CD4-positive, alpha-beta T cell (primary cell): ENCODE data around the gene PTGES2. TPM values are rescaled to one million over a fixed set of nuclear protein-coding genes. Genes with fewer than 3 reads are reported as not detected.

Source experiments
- ATAC-seq: fragments of 200-7000 bp; cut with Tn5 transposase; one replicate; pipeline ENCODE4 v1.10.0; 2022; ENCODE audit warnings: mild to moderate bottlenecking; ENCODE audit not compliant: poor library complexity
- CTCF ChIA-PET: fragments of 350-600 bp; sonication (Branson Sonifier 250); formaldehyde crosslinking; loops from one replicate; lab custom pipeline; 2021; ENCODE audit warnings: antibody characterized with exemption, inconsistent platforms; lab: Charles Lee
- POLR2A ChIA-PET: fragments of 350-600 bp; sonication (Branson Sonifier 250); formaldehyde crosslinking; loops from one replicate; lab custom pipeline; 2021; ENCODE audit warnings: antibody characterized with exemption, inconsistent platforms; lab: Charles Lee
- DNase-seq, 14 experiments: peaks; one replicate each; pipeline ENCODE4 v3.0.0-alpha.2; 2013 to 2020; ENCODE audit warnings: mixed read lengths in 2 of 14
- H3K27ac ChIP-seq, 2 donors: one replicate each; pipeline versions ENCODE4 v1.5.1 to v1.7.0; 2013; ENCODE audit warnings: low read length in 2 of 2, low read depth in 1 of 2, mild to moderate bottlenecking in 1 of 2
- H3K27me3 ChIP-seq, 2 experiments: 1 replicate in 1 of 2; 2 replicates in 1 of 2; pipeline versions ENCODE4 v1.6.1 to v1.7.0; 2013; ENCODE audit warnings: low read length in 2 of 2, control low read depth in 1 of 2, mild to moderate bottlenecking in 1 of 2, moderate library complexity in 1 of 2; ENCODE audit not compliant: insufficient read depth in 2 of 2, control insufficient read depth in 1 of 2
- H3K36me3 ChIP-seq: one replicate; pipeline ENCODE4 v1.6.1; 2013; ENCODE audit warnings: low read length, control low read depth; ENCODE audit not compliant: insufficient read depth
- H3K4me1 ChIP-seq: one replicate; pipeline ENCODE4 v1.6.1; 2013; ENCODE audit warnings: low read length, control low read depth; ENCODE audit not compliant: insufficient read depth
- H3K4me3 ChIP-seq: one replicate; pipeline ENCODE4 v1.5.1; 2013; ENCODE audit warnings: mild to moderate bottlenecking, low read length, moderate library complexity
- H3K9me3 ChIP-seq, 2 experiments: 1 replicate in 1 of 2; 2 replicates in 1 of 2; pipeline versions ENCODE4 v1.6.1 to v1.7.0; 2013; ENCODE audit warnings: low read length in 2 of 2, mild to moderate bottlenecking in 2 of 2, control low read depth in 1 of 2, moderate library complexity in 1 of 2; ENCODE audit not compliant: control insufficient read depth in 1 of 2, insufficient read depth in 1 of 2
- H3K27ac Mint-ChIP-seq: one replicate; pipeline ENCODE4 v1.8.0; 2020; ENCODE audit warnings: mixed read lengths
- H3K27me3 Mint-ChIP-seq: one replicate; pipeline ENCODE4 v1.8.0; 2021; ENCODE audit warnings: mixed read lengths
- H3K36me3 Mint-ChIP-seq: one replicate; pipeline ENCODE4 v1.8.0; 2021; ENCODE audit warnings: low read depth, mixed read lengths
- H3K4me1 Mint-ChIP-seq: one replicate; pipeline ENCODE4 v1.8.0; 2021; ENCODE audit warnings: low read depth, mixed read lengths
- H3K4me3 Mint-ChIP-seq: one replicate; pipeline ENCODE4 v1.8.0; 2020; ENCODE audit warnings: mild to moderate bottlenecking, mixed read lengths
- H3K9me3 Mint-ChIP-seq: one replicate; pipeline ENCODE4 v1.8.0; 2020; ENCODE audit warnings: mixed read lengths
- intact Hi-C, 2 experiments: fragments of 100-400 bp; cut with DNase I in 1 of 2; cut with micrococcal nuclease in 1 of 2; formaldehyde crosslinking; loops; one replicate each; pipeline versions ENCODE4 v1.15.1 to v1.9.0; 2023 to 2025; cut with DNase I, micrococcal nuclease
- total RNA-seq, 174 experiments: library from RNA in 2 of 174; stranded (reverse) in 2 of 174; gene quantifications; one replicate each; pipeline ENCODE4 v1.2.3 and lab custom pipeline; 2021 to 2026
- TF ChIP-seq, protein P1 (sequence below): fragments of 200-600 bp; IDR thresholded peaks from one replicate; pipeline ENCODE4 v1.8.0; 2022; ENCODE audit warnings: antibody characterized with exemption, mild to moderate bottlenecking

Gene PTGES2
- total RNA-seq, 2 experiments from 2014 or later = 43.7 to 43.8 TPM

DNA sequence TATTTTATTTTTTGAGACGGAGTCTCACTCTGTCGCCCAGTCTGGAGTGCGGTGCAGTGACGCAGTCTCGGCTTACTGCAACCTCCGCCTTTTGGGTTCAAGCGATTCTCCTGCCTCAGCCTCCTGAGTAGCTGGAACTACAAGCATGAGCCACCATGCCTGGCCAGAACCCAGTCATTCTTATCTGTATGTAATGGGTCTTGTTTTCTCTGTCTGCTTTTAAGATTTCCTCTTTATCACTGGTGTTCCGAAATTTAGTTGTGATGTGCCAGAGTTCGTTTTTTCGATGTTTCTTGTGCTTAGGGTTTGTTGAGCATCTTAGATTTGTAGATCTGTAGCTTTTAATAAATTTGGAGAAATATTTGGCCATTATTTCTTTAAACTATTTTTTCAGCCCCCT lies 40.3 kb downstream of the PTGES2 start:
- no peaks in the 10 kb centered on the region for H3K9me3 Mint-ChIP-seq
- peaks cover 46% of the 10 kb centered on the region for H3K4me1 ChIP-seq
- no peaks in the 10 kb centered on the region for H3K27me3 Mint-ChIP-seq
- peaks cover 22% of the 10 kb centered on the region for H3K36me3 Mint-ChIP-seq
- intact Hi-C loops = no loop called here
- ATAC-seq (no peak), DNase-seq (no peak)
- CTCF ChIA-PET = interaction anchor here (0.6 to 1.1 kb wide), 3 partner anchors 9 to 143 kb away, joined by 3 to 4 read pairs (median 3); no protein-coding TSS in a partner anchor
- peaks cover 59% of the 10 kb centered on the region for H3K4me1 Mint-ChIP-seq
- no peak overlapping the region for H3K4me3 ChIP-seq
- TF ChIP-seq, protein P1, sequence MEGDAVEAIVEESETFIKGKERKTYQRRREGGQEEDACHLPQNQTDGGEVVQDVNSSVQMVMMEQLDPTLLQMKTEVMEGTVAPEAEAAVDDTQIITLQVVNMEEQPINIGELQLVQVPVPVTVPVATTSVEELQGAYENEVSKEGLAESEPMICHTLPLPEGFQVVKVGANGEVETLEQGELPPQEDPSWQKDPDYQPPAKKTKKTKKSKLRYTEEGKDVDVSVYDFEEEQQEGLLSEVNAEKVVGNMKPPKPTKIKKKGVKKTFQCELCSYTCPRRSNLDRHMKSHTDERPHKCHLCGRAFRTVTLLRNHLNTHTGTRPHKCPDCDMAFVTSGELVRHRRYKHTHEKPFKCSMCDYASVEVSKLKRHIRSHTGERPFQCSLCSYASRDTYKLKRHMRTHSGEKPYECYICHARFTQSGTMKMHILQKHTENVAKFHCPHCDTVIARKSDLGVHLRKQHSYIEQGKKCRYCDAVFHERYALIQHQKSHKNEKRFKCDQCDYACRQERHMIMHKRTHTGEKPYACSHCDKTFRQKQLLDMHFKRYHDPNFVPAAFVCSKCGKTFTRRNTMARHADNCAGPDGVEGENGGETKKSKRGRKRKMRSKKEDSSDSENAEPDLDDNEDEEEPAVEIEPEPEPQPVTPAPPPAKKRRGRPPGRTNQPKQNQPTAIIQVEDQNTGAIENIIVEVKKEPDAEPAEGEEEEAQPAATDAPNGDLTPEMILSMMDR = no peak
- no peaks in the 10 kb centered on the region for H3K27me3 ChIP-seq
- POLR2A ChIA-PET = interaction anchor here (1.6 to 2.8 kb wide), 2 partner anchors 15 to 19 kb away, joined by 9 read pairs; partner anchors contain the start of genes NAIF1 and SLC25A25
- H3K27ac Mint-ChIP-seq = peak overlapping the region; percentile 67
- no peaks in the 10 kb centered on the region for H3K9me3 ChIP-seq
- H3K4me3 Mint-ChIP-seq = no peak overlapping the region
- H3K36me3 ChIP-seq = peaks cover 15% of the 10 kb centered on the region
- no peak overlapping the region for H3K27ac ChIP-seq

DNA sequence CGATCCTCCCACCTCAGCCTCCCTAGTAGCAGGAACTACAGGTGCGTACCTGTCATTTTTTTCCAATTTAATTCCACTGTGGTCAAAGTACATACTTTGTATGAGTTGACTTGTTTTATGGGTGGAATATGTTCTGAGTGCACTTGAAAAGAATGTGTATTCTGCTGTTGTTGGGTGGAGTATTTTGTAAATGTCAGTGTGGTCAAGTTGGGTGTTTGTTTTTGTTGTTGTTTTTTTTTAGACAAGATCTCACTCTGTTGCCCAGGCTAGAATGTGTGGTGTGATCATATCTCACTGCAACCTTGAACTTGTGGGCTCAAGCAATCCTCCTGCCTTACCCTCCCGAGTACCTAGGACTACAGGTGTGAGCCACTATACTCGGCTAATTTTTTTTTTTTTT lies 41.6 kb downstream of the PTGES2 start:
- Mint-ChIP-seq H3K9me3 (no peaks in the 10 kb centered on the region), H3K4me1 (peaks cover 58% of the 10 kb centered on the region), H3K36me3 (peaks cover 25% of the 10 kb centered on the region), H3K27ac (no peak overlapping the region), H3K4me3 (no peak overlapping the region), H3K27me3 (no peaks in the 10 kb centered on the region)
- POLR2A ChIA-PET = no interaction called here
- Histone ChIP-seq H3K27me3 (no peaks in the 10 kb centered on the region), H3K36me3 (peaks cover 12% of the 10 kb centered on the region), H3K4me1 (peaks cover 41% of the 10 kb centered on the region), H3K9me3 (no peaks in the 10 kb centered on the region), H3K4me3 (no peak overlapping the region), H3K27ac (no peak overlapping the region)
- CTCF ChIA-PET = no interaction called here
- DNase-seq (no peak), ATAC-seq (no peak)
- intact Hi-C loops = no loop called here
- TF ChIP-seq, protein P1 = no peak

DNA sequence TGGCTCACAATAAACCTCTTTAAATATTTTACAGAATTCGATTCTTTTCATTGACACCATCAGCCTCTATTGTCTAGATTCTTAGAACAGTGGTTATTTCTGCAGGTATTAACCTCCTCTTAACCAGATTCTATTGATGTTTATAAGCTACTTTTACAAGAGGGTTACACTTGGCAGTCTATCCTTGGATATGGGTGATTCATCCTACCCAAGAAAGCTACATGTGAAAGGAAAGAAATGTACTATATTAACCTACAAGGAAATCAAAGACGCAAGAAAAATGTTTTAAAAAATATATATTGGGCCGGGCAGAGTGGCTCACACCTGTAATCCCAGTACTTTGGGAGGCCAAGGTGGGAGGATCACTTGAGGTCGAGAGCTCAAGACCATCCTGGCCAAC lies 42.8 kb downstream of the PTGES2 start:
- Mint-ChIP-seq H3K36me3 (peaks cover 25% of the 10 kb centered on the region), H3K9me3 (no peaks in the 10 kb centered on the region), H3K4me3 (no peak overlapping the region), H3K27ac (no peak overlapping the region), H3K4me1 (peaks cover 56% of the 10 kb centered on the region), H3K27me3 (no peaks in the 10 kb centered on the region)
- H3K36me3 ChIP-seq = peaks cover 11% of the 10 kb centered on the region
- no peaks in the 10 kb centered on the region for H3K27me3 ChIP-seq
- H3K27ac ChIP-seq = no peak overlapping the region
- CTCF ChIA-PET = interaction anchor here (0.8 kb wide), 1 partner anchor 129 kb away, joined by 3 read pairs; no protein-coding TSS in a partner anchor
- H3K9me3 ChIP-seq = no peaks in the 10 kb centered on the region
- TF ChIP-seq, protein P1 = no peak
- intact Hi-C loops = loop anchor here (1.0 to 5.0 kb wide), 3 partner anchors 12 to 127 kb away; no protein-coding TSS in a partner anchor
- no peak overlapping the region for H3K4me3 ChIP-seq
- DNase-seq (no peak), ATAC-seq (no peak)
- peaks cover 36% of the 10 kb centered on the region for H3K4me1 ChIP-seq
- POLR2A ChIA-PET = interaction anchor here (1.0 to 1.2 kb wide), 2 partner anchors 9 to 12 kb away, joined by 4 to 6 read pairs; no protein-coding TSS in a partner anchor
